Measurements from ENCODE around the gene CDS2. TPM values are rescaled to one million over a fixed set of nuclear protein-coding genes. Genes with fewer than 3 reads are reported as not detected.
A peak's percentile ranks its signal among the peaks of the same experiment; 100 is the strongest.

CDS2 gene
- total and polyA plus RNA-seq, 2 of the 13 experiments (the other 11 are each of a cell fraction or from before 2014, with no cell fraction given): 81.3 to 153 TPM

DNA sequence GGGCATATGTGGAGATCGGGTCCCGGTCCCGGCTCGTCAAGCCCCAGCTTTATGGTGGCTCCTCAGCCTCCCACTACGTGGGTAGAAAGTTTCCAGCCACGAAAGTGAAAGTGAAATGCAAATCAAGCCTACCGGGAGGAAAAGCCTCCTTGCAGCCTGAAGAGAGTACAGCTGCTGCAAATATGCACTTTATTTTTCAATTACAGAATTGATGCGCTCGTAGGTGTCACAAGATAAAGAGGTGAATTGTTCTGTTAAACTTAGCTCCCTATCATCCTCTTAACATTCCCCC lies 6.7 kb upstream of the CDS2 start (continued):
- TF ChIP-seq, protein P1, sequence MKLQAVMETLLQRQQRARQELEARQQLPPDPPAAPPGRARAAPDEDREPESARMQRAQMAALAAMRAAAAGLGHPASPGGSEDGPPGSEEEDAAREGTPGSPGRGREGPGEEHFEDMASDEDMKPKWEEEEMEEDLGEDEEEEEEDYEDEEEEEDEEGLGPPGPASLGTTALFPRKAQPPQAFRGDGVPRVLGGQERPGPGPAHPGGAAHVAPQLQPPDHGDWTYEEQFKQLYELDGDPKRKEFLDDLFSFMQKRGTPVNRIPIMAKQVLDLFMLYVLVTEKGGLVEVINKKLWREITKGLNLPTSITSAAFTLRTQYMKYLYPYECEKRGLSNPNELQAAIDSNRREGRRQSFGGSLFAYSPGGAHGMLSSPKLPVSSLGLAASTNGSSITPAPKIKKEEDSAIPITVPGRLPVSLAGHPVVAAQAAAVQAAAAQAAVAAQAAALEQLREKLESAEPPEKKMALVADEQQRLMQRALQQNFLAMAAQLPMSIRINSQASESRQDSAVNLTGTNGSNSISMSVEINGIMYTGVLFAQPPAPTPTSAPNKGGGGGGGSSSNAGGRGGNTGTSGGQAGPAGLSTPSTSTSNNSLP (IDR thresholded peaks at IDR 0.05; ENCODE audit: low read depth, low read length): no peak
- no peak for TF ChIP-seq BRCA1 (CRISPR knock-in tag; IDR thresholded peaks at IDR 0.05)
- TF ChIP-seq, protein P2, sequence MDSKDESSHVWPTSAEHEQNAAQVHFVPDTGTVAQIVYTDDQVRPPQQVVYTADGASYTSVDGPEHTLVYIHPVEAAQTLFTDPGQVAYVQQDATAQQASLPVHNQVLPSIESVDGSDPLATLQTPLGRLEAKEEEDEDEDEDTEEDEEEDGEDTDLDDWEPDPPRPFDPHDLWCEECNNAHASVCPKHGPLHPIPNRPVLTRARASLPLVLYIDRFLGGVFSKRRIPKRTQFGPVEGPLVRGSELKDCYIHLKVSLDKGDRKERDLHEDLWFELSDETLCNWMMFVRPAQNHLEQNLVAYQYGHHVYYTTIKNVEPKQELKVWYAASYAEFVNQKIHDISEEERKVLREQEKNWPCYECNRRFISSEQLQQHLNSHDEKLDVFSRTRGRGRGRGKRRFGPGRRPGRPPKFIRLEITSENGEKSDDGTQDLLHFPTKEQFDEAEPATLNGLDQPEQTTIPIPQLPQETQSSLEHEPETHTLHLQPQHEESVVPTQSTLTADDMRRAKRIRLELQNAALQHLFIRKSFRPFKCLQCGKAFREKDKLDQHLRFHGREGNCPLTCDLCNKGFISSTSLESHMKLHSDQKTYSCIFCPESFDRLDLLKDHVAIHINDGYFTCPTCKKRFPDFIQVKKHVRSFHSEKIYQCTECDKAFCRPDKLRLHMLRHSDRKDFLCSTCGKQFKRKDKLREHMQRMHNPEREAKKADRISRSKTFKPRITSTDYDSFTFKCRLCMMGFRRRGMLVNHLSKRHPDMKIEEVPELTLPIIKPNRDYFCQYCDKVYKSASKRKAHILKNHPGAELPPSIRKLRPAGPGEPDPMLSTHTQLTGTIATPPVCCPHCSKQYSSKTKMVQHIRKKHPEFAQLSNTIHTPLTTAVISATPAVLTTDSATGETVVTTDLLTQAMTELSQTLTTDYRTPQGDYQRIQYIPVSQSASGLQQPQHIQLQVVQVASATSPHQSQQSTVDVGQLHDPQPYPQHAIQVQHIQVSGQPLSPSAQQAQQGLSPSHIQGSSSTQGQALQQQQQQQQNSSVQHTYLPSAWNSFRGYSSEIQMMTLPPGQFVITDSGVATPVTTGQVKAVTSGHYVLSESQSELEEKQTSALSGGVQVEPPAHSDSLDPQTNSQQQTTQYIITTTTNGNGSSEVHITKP (CRISPR knock-in tag; IDR thresholded peaks at IDR 0.05; ENCODE audit: low read depth): no peak
- no peak for TF ChIP-seq MTA3 (CRISPR knock-in tag; IDR thresholded peaks at IDR 0.05)
- TF ChIP-seq, protein P3, sequence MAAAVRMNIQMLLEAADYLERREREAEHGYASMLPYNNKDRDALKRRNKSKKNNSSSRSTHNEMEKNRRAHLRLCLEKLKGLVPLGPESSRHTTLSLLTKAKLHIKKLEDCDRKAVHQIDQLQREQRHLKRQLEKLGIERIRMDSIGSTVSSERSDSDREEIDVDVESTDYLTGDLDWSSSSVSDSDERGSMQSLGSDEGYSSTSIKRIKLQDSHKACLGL (CRISPR knock-in tag; IDR thresholded peaks at IDR 0.05): no peak
- TF ChIP-seq ZNF570 (CRISPR knock-in tag; IDR thresholded peaks at IDR 0.05; ENCODE audit: borderline replicate concordance): no peak
- TF ChIP-seq ZSCAN20 (CRISPR knock-in tag; IDR thresholded peaks at IDR 0.05; ENCODE audit: borderline replicate concordance): no peak
- no peak for TF ChIP-seq ONECUT2 (CRISPR knock-in tag; IDR thresholded peaks at IDR 0.05)
- TF ChIP-seq, protein P4, sequence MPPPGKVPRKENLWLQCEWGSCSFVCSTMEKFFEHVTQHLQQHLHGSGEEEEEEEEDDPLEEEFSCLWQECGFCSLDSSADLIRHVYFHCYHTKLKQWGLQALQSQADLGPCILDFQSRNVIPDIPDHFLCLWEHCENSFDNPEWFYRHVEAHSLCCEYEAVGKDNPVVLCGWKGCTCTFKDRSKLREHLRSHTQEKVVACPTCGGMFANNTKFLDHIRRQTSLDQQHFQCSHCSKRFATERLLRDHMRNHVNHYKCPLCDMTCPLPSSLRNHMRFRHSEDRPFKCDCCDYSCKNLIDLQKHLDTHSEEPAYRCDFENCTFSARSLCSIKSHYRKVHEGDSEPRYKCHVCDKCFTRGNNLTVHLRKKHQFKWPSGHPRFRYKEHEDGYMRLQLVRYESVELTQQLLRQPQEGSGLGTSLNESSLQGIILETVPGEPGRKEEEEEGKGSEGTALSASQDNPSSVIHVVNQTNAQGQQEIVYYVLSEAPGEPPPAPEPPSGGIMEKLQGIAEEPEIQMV (CRISPR knock-in tag; IDR thresholded peaks at IDR 0.05; ENCODE audit: low read depth): no peak
- TF ChIP-seq ZNF550 (CRISPR knock-in tag; IDR thresholded peaks at IDR 0.05; ENCODE audit: borderline replicate concordance): no peak
- TF ChIP-seq, protein P5, sequence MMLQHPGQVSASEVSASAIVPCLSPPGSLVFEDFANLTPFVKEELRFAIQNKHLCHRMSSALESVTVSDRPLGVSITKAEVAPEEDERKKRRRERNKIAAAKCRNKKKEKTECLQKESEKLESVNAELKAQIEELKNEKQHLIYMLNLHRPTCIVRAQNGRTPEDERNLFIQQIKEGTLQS (CRISPR knock-in tag; IDR thresholded peaks at IDR 0.05): no peak
- no peak for TF ChIP-seq ZFP37 (CRISPR knock-in tag; IDR thresholded peaks at IDR 0.05; ENCODE audit: borderline replicate concordance)
- TF ChIP-seq SRSF1 (optimal IDR thresholded peaks at IDR 0.05; ENCODE audit: low read depth, low read length): no peak
- TF ChIP-seq, protein P6, sequence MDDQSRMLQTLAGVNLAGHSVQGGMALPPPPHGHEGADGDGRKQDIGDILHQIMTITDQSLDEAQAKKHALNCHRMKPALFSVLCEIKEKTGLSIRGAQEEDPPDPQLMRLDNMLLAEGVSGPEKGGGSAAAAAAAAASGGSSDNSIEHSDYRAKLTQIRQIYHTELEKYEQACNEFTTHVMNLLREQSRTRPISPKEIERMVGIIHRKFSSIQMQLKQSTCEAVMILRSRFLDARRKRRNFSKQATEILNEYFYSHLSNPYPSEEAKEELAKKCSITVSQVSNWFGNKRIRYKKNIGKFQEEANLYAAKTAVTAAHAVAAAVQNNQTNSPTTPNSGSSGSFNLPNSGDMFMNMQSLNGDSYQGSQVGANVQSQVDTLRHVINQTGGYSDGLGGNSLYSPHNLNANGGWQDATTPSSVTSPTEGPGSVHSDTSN (CRISPR knock-in tag; IDR thresholded peaks at IDR 0.05; ENCODE audit: borderline replicate concordance): no peak
- TF ChIP-seq SYNCRIP (IDR thresholded peaks at IDR 0.05; ENCODE audit: insufficient read depth, low read depth, low read length): no peak
- TF ChIP-seq ZNF790 (CRISPR knock-in tag; IDR thresholded peaks at IDR 0.05; ENCODE audit: borderline replicate concordance): no peak
- TF ChIP-seq ZNF432 (CRISPR knock-in tag; IDR thresholded peaks at IDR 0.05; ENCODE audit: borderline replicate concordance): no peak
- TF ChIP-seq ZNF264 (CRISPR knock-in tag; IDR thresholded peaks at IDR 0.05): no peak
- TF ChIP-seq HDAC6 (IDR thresholded peaks at IDR 0.05; ENCODE audit: low read depth, low read length): no peak
- peak; percentile 4; the same call in 1 of the 2 replicates for TF ChIP-seq RARA (CRISPR knock-in tag; IDR thresholded peaks at IDR 0.05)
- TF ChIP-seq TOPORS (CRISPR knock-in tag; IDR thresholded peaks at IDR 0.05): no peak
- TF ChIP-seq SOX13 (IDR thresholded peaks at IDR 0.05): no peak
- TF ChIP-seq SOX13 (CRISPR knock-in tag; conservative IDR thresholded peaks at IDR 0.05 in 1 of 2, IDR thresholded peaks at IDR 0.05 in 1 of 2): no peak; a peak in 2 of 4 replicates

Measured in HepG2 (cell line).